Right lobe of liver (tissue), 6 donors: ENCODE results near the gene SPACA7. TPM values are rescaled to one million over a fixed set of nuclear protein-coding genes. Genes with fewer than 3 reads are reported as not detected.

Experiments used
- ATAC-seq, 4 donors: fragments of 200-7000 bp; cut with Tn5 transposase; one replicate each; pipeline ENCODE4 v1.9.1; 2020; ENCODE audit warnings: mild to moderate bottlenecking in 4 of 4, moderate library complexity in 4 of 4
- DNase-seq, 3 donors: peaks; one replicate each; pipeline ENCODE4 v3.0.0-alpha.2; 2020
- H3K27ac ChIP-seq, 3 donors: fragments of 200-600 bp; one replicate each; pipeline ENCODE4 v1.8.0; 2022
- H3K27me3 ChIP-seq, 2 donors: fragments of 200-600 bp; one replicate each; pipeline ENCODE4 v1.8.0; 2022
- H3K36me3 ChIP-seq, 4 donors: fragments of 200-600 bp; sonication (generic) in 1 of 4; one replicate each; pipeline versions ENCODE4 v1.5.1 to v1.8.0; 2017 to 2022; ENCODE audit warnings: control low read depth in 1 of 4
- H3K4me1 ChIP-seq, 4 donors: fragments of 200-600 bp; sonication (generic) in 1 of 4; one replicate each; pipeline versions ENCODE4 v1.5.1 to v1.8.0; 2017 to 2022; ENCODE audit warnings: control low read depth in 1 of 4
- H3K4me3 ChIP-seq, 3 donors: fragments of 200-600 bp; one replicate each; pipeline ENCODE4 v1.8.0; 2022
- H3K9me3 ChIP-seq, 4 donors: fragments of 200-600 bp; sonication (generic) in 1 of 4; one replicate each; pipeline versions ENCODE4 v1.5.1 to v1.8.0; 2017 to 2022; ENCODE audit warnings: control low read depth in 1 of 4
- POLR2A ChIP-seq: fragments of 450-650 bp; IDR thresholded peaks from one replicate; pipeline ENCODE4 v1.6.1; 2017; ENCODE audit warnings: antibody characterized with exemption, mild to moderate bottlenecking
- WGBS: methylation state at CpG from one replicate; pipeline ENCODE4 v1.1.6; 2018; ENCODE audit warnings: low coverage, low lambda C conversion rate; ENCODE audit not compliant: insufficient coverage; ENCODE audit errors: missing lambda C conversion rate; 5-methylcytosine and 5-hydroxymethylcytosine counted together
- intact Hi-C, 2 donors: fragments of 100-400 bp; cut with DNase I; formaldehyde crosslinking; loops; one replicate each; pipeline versions ENCODE4 v1.11.2 to v1.14.1; 2022
- total RNA-seq, 6 experiments: library from RNA; depleted of rRNA in 2 of 6; stranded (reverse); fragments of >200 nt in 2 of 6; fragmentation: NEBNext Ultra II Directional in 3 of 6; extraction: Animal tissue kit (Norgen Biotek cat#: 25700) in 3 of 6; gene quantifications; one replicate each; pipeline versions ENCODE4 v1.1.0 to v1.2.4, GENCODE V29; 2016 to 2023
- TF ChIP-seq, protein P1 (sequence below), 4 donors: fragments of 200-600 bp in 3 of 4; fragments of 450-650 bp in 1 of 4; IDR thresholded peaks; one replicate each; pipeline versions ENCODE4 v1.5.1 to v1.8.0; 2016 to 2022; ENCODE audit warnings: antibody characterized with exemption in 4 of 4, mild to moderate bottlenecking in 2 of 4
- donor health status: DM: no; HTN: yes; CAD: no.
- donor health status: DM: no; HTN: no; CAD: no.
- donor health status: DM: no; HTN: no; CAD: no.
- donor health status: DM: no; HTN: yes; CAD: no.
- donor health status: DM: no; HTN: yes; CAD: no.

Gene SPACA7
- total RNA-seq, 6 experiments from 2014 or later: not detected

- H3K4me1 ChIP-seq: peaks cover 0 to 11% (median 4%) of the 10 kb centered on the region in 4 donors
- H3K36me3 ChIP-seq: peaks cover 0 to 7% (median 2%) of the 10 kb centered on the region in 4 donors
- no peak for ATAC-seq
- intact Hi-C loops: no loop called here
- no peak for DNase-seq
- no peaks in the 10 kb centered on the region for H3K9me3 ChIP-seq
- H3K27me3 ChIP-seq: no peaks in the 10 kb centered on the region
- H3K4me3 ChIP-seq: no peak overlapping the region
- TF ChIP-seq, protein P1, sequence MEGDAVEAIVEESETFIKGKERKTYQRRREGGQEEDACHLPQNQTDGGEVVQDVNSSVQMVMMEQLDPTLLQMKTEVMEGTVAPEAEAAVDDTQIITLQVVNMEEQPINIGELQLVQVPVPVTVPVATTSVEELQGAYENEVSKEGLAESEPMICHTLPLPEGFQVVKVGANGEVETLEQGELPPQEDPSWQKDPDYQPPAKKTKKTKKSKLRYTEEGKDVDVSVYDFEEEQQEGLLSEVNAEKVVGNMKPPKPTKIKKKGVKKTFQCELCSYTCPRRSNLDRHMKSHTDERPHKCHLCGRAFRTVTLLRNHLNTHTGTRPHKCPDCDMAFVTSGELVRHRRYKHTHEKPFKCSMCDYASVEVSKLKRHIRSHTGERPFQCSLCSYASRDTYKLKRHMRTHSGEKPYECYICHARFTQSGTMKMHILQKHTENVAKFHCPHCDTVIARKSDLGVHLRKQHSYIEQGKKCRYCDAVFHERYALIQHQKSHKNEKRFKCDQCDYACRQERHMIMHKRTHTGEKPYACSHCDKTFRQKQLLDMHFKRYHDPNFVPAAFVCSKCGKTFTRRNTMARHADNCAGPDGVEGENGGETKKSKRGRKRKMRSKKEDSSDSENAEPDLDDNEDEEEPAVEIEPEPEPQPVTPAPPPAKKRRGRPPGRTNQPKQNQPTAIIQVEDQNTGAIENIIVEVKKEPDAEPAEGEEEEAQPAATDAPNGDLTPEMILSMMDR (IDR thresholded peaks at IDR 0.05): no peak
- H3K27ac ChIP-seq: no peak overlapping the region
Observed at GRCh38 chr13:112481458-112481857, 105.3 kb downstream of the SPACA7 start.

DNA sequence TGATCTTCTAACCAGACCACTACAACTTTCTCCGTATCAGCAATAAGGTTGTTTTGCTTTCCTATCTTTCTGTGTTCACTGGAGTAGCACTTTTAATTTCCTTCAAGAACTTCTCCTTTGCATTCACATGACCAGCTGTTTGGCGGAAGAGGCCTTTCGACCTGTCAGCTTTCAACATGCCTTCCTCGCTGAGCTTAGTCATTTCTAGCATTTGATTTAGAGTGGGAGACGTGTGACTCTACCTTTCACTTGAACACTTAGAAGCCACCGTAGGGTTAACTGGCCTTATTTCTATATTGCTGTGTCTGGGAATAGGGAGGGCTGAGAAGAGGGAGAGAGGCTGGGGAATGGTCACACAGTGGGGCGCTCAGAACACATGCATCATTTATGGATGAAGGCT is 107.1 kb downstream of the SPACA7 start:
- H3K27ac ChIP-seq: no peak overlapping the region
- H3K36me3 ChIP-seq: peaks cover 0 to 9% (median 2%) of the 10 kb centered on the region in 4 donors

More for the DNA sequence above, 107.1 kb downstream of the SPACA7 start:
- H3K4me1 ChIP-seq: no peaks in the 10 kb centered on the region
- no peak for DNase-seq
- H3K9me3 ChIP-seq: no peaks in the 10 kb centered on the region
- H3K4me3 ChIP-seq: no peak overlapping the region
- ATAC-seq: no peak
- TF ChIP-seq POLR2A: no peak
- TF ChIP-seq, protein P1 (IDR thresholded peaks at IDR 0.05): no peak
- no peaks in the 10 kb centered on the region for H3K27me3 ChIP-seq
- intact Hi-C loops: no loop called here
- 83% methylated on average over 6 of the region's 7 CpGs for WGBS

Other genes with a start within 250 kb of the SPACA7 start
- 10 to 100 TPM; 13.0 to 20.0 (median 17.6) TPM for gene TUBGCP3, start 211.8 kb downstream of the SPACA7 start, total RNA-seq